ENCODE data around the gene TMTC1.

Gene TMTC1

DNA sequence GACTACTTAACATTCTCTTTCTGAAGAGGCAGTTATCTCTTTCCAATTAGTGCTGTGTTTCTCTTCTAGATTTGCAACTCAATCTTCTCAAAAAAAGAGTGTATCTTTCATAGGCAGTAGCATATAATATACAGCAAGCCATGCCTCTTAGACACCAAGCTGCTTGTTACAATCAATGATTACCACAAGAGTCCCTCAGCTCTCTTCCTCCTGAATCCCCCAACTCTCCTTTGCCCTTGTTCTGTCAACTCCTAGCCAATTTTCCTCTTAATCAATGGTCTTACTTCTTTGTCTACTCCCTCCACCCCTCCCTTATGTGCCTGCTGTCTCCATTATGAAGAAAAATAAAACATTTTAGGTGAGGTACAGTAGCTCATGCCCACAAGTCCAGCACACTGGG, 2.6 kb downstream of the TMTC1 start:
- no peak for ATAC-seq
- TF ChIP-seq ZC3H10 (CRISPR knock-in tag; IDR thresholded peaks at IDR 0.05) = no peak
- TF ChIP-seq ISL1 (CRISPR knock-in tag; IDR thresholded peaks at IDR 0.05) = no peak
- TF ChIP-seq ZFP30 (CRISPR knock-in tag; IDR thresholded peaks at IDR 0.05) = no peak
- TF ChIP-seq GLIS3 (CRISPR knock-in tag; IDR thresholded peaks at IDR 0.05) = no peak
- TF ChIP-seq, protein P1, sequence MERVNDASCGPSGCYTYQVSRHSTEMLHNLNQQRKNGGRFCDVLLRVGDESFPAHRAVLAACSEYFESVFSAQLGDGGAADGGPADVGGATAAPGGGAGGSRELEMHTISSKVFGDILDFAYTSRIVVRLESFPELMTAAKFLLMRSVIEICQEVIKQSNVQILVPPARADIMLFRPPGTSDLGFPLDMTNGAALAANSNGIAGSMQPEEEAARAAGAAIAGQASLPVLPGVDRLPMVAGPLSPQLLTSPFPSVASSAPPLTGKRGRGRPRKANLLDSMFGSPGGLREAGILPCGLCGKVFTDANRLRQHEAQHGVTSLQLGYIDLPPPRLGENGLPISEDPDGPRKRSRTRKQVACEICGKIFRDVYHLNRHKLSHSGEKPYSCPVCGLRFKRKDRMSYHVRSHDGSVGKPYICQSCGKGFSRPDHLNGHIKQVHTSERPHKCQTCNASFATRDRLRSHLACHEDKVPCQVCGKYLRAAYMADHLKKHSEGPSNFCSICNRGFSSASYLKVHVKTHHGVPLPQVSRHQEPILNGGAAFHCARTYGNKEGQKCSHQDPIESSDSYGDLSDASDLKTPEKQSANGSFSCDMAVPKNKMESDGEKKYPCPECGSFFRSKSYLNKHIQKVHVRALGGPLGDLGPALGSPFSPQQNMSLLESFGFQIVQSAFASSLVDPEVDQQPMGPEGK (CRISPR knock-in tag; IDR thresholded peaks at IDR 0.05; ENCODE audit: borderline replicate concordance) = no peak
- no peak for TF ChIP-seq TOX (CRISPR knock-in tag; IDR thresholded peaks at IDR 0.05; ENCODE audit: borderline replicate concordance)
- TF ChIP-seq ZNF565 (CRISPR knock-in tag; conservative IDR thresholded peaks at IDR 0.05; ENCODE audit: low read depth) = no peak
- TF ChIP-seq TCF4 (CRISPR knock-in tag; IDR thresholded peaks at IDR 0.05; ENCODE audit: borderline replicate concordance) = no peak
- no peak for TF ChIP-seq CSDC2 (CRISPR knock-in tag; IDR thresholded peaks at IDR 0.05)
- TF ChIP-seq ZNF8 (CRISPR knock-in tag; IDR thresholded peaks at IDR 0.05) = no peak
- TF ChIP-seq PPARA (CRISPR knock-in tag; IDR thresholded peaks at IDR 0.05; ENCODE audit: borderline replicate concordance) = no peak
- TF ChIP-seq, protein P2, sequence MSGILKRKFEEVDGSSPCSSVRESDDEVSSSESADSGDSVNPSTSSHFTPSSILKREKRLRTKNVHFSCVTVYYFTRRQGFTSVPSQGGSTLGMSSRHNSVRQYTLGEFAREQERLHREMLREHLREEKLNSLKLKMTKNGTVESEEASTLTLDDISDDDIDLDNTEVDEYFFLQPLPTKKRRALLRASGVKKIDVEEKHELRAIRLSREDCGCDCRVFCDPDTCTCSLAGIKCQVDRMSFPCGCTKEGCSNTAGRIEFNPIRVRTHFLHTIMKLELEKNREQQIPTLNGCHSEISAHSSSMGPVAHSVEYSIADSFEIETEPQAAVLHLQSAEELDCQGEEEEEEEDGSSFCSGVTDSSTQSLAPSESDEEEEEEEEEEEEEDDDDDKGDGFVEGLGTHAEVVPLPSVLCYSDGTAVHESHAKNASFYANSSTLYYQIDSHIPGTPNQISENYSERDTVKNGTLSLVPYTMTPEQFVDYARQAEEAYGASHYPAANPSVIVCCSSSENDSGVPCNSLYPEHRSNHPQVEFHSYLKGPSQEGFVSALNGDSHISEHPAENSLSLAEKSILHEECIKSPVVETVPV (CRISPR knock-in tag; IDR thresholded peaks at IDR 0.05) = no peak
- TF ChIP-seq, protein P3, sequence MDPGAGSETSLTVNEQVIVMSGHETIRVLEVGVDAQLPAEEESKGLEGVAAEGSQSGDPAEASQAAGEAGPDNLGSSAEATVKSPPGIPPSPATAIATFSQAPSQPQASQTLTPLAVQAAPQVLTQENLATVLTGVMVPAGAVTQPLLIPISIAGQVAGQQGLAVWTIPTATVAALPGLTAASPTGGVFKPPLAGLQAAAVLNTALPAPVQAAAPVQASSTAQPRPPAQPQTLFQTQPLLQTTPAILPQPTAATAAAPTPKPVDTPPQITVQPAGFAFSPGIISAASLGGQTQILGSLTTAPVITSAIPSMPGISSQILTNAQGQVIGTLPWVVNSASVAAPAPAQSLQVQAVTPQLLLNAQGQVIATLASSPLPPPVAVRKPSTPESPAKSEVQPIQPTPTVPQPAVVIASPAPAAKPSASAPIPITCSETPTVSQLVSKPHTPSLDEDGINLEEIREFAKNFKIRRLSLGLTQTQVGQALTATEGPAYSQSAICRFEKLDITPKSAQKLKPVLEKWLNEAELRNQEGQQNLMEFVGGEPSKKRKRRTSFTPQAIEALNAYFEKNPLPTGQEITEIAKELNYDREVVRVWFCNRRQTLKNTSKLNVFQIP (CRISPR knock-in tag; IDR thresholded peaks at IDR 0.05; ENCODE audit: borderline replicate concordance, low read depth) = no peak

DNA sequence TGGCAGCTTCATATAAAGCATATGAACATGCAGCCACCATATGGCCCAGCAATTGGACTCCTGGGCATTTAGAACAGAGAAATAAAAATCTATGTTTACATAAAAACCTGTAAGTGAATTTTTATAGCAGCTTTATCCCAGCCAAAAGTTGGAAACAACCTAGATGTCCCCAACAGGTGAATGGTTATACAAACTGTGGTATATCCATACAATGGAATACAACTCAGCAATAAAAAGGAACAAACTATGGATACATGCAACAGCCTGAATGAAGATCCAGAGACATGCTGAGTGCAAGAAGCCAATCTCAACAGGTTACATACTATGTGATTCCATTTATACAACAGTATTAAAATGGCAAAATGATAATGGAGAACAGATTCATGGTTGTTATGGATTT, 3.7 kb downstream of the TMTC1 start:
- no peak for ATAC-seq
- peak; percentile 97 for TF ChIP-seq ZNF8 (CRISPR knock-in tag; IDR thresholded peaks at IDR 0.05)
- no peak for TF ChIP-seq ZFP30 (CRISPR knock-in tag; IDR thresholded peaks at IDR 0.05)

DNA sequence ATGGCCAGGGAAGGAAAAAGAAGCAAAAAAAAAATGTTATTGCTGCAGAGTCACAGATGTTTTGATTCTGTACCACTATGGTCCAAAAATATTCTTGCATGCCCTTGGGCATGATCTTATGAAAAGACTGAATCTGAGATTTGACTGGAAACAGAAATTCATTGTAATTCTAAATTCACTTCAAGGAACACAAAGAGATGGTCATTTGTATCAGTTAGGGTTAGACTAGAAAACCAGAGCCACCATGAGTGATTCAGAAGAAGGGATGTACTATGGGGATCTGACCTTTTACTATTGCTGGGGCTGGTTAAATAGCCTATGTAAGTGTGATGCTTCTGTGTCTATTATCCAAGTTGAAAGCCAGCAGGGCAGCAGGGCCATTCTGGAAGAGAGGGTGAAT, 5.2 kb downstream of the TMTC1 start:
- ATAC-seq = no peak
- TF ChIP-seq, protein P1 (CRISPR knock-in tag; IDR thresholded peaks at IDR 0.05; ENCODE audit: borderline replicate concordance) = no peak
- TF ChIP-seq, protein P3 (CRISPR knock-in tag; IDR thresholded peaks at IDR 0.05; ENCODE audit: borderline replicate concordance, low read depth) = no peak
- TF ChIP-seq SNAI2 (CRISPR knock-in tag; IDR thresholded peaks at IDR 0.05) = no peak
- no peak for TF ChIP-seq ISL1 (CRISPR knock-in tag; IDR thresholded peaks at IDR 0.05)
- TF ChIP-seq GLIS3 (CRISPR knock-in tag; IDR thresholded peaks at IDR 0.05) = no peak
- no peak for TF ChIP-seq ESRRG (CRISPR knock-in tag; IDR thresholded peaks at IDR 0.05)
- TF ChIP-seq, protein P4, sequence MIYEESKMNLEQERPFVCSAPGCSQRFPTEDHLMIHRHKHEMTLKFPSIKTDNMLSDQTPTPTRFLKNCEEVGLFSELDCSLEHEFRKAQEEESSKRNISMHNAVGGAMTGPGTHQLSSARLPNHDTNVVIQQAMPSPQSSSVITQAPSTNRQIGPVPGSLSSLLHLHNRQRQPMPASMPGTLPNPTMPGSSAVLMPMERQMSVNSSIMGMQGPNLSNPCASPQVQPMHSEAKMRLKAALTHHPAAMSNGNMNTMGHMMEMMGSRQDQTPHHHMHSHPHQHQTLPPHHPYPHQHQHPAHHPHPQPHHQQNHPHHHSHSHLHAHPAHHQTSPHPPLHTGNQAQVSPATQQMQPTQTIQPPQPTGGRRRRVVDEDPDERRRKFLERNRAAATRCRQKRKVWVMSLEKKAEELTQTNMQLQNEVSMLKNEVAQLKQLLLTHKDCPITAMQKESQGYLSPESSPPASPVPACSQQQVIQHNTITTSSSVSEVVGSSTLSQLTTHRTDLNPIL (CRISPR knock-in tag; IDR thresholded peaks at IDR 0.05; ENCODE audit: low read depth) = no peak
- TF ChIP-seq ZNF565 (CRISPR knock-in tag; conservative IDR thresholded peaks at IDR 0.05; ENCODE audit: low read depth) = no peak
- TF ChIP-seq BACH2 (CRISPR knock-in tag; IDR thresholded peaks at IDR 0.05; ENCODE audit: borderline replicate concordance) = no peak
- no peak for TF ChIP-seq ZC3H10 (CRISPR knock-in tag; IDR thresholded peaks at IDR 0.05)
- no peak for TF ChIP-seq RARB (CRISPR knock-in tag; IDR thresholded peaks at IDR 0.05)
- no peak for TF ChIP-seq ZNF8 (CRISPR knock-in tag; IDR thresholded peaks at IDR 0.05)
- no peak for TF ChIP-seq ARNTL (CRISPR knock-in tag; IDR thresholded peaks at IDR 0.05; ENCODE audit: borderline replicate concordance, low read depth)
- TF ChIP-seq OSR1 (CRISPR knock-in tag; IDR thresholded peaks at IDR 0.05) = no peak
- TF ChIP-seq, protein P2 (CRISPR knock-in tag; IDR thresholded peaks at IDR 0.05) = no peak
